ENCODE data around the gene DOHH.
"Not testable (repeated sequence)": the region's sequence is repeated elsewhere in the genome, so short reads cannot be mapped to it uniquely, and the experiment has no call there.

The DOHH gene

DNA sequence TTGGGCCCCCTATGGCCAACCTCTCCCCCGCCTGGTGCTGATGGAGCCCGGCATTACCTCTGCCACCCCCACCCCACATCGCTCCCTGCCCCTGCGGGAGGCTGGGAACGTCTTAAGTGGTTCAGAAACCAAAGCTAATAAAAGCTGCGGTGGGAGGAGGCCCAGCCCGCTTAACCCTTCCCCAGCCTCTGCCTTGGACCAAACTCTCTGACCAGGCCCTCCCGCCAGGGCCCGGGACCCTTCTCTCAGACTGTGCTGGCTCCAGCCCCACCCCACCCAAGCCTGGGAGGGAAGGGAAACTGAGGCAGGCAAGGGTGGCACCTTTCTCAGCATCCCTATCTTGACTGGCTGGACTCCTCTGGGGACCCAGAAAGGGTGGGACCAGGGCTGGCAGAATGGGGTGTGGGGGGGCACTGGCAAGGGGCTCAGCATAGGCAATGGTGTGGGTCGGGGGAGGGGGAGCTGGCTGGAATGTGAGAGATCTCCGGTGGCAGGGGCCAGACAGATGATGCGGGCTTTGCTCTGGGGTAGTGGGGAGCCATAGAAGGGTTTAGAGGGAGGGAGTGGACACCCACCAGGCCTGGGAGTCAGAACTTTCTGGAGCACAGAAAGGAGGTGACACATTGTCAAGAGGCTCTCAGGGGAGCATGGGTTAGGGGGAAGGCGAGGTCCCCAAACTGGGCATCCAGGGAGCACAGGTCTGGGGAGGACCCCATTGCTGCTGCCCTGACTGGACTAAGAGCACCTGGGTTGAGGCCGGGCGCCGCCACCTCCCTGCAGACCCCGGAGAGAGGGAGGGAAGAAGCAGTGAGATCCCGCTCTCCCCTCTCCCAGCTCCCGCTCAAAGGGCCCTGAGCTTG lies 42.0 kb downstream of the DOHH start:
- DNase-seq (ENCODE audit: low read depth), result no peak

- DNase-seq (ENCODE audit: low read depth), result no peak
Observed at GRCh38 chr19:3457528-3458228, 42.8 kb downstream of the DOHH start.

GRCh38 chr19:3456925-3457527 lies 43.4 kb downstream of the DOHH start:
- no peak for DNase-seq (ENCODE audit: low read depth)

DNA sequence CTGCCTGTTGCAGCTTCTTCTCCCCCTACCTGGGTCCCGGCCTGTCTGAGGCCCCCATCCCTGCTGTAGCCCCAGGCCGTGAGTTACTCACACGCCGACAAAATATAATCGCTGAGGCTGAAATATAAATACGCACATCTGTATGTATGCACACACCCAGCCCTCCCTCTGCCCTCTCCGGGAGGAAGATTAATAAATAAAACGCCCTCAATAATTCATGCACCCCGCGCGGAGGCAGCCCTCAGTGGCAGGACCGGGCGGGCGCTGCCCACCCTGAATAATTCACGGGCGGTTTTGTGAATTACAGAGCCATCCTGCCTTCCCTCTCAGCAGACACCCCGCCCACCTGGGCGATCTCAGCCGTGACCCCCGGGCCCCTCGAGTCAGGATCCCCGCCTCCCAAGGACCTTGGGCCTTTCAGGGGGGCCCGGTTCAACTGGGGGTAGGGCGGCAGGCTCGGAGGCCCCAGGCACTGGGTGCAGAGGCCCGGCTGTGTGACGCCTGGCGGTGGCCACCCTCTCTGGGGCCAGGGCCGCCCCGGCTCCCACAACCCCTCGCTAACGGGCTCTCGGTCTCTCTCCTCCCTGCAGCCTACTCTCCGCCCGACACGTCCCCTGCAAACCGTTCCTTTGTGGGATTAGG lies 44.4 kb downstream of the DOHH start:
- no peak for DNase-seq (ENCODE audit: low read depth)

GRCh38 chr19:3455393-3455955 lies 45.0 kb downstream of the DOHH start:
- DNase-seq (ENCODE audit: low read depth), result no peak

- DNase-seq (ENCODE audit: low read depth), result no peak
Observed at GRCh38 chr19:3454656-3455392, 45.6 kb downstream of the DOHH start.

- no peak for DNase-seq (ENCODE audit: low read depth)
Observed at GRCh38 chr19:3453840-3454239, 46.6 kb downstream of the DOHH start.

- not testable (repeated sequence) for DNase-seq (ENCODE audit: low read depth)
Observed at GRCh38 chr19:3452942-3453214, 47.6 kb downstream of the DOHH start.

GRCh38 chr19:3452171-3452941 lies 48.1 kb downstream of the DOHH start:
- no peak for DNase-seq (ENCODE audit: low read depth)

GRCh38 chr19:3451451-3451866 lies 49.0 kb downstream of the DOHH start:
- no peak for DNase-seq (ENCODE audit: low read depth)

- DNase-seq (ENCODE audit: low read depth), result peak; percentile 99
Observed at GRCh38 chr19:3450796-3451411, 49.6 kb downstream of the DOHH start.

- DNase-seq (ENCODE audit: low read depth), result no peak
Observed at GRCh38 chr19:3448616-3449334, 51.7 kb downstream of the DOHH start.

DNA sequence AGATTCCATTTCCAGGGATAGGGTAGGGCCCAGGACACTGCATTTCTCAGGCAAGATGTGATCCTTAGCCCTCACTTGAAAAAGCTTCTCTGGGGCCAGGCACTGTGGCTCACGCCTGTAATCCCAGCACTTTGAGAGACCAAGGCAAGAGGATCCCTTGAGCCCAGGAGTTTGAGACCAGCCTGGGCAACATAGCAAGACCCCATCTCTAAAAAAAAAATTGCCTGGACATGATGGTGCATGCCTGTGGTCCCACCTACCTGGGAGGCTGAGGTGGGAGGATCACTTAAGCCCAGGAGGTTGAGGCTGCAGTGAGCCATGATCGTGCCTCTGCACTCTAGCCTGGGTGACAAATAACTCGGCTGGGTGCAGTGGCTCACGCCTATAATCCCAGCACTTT lies 53.8 kb downstream of the DOHH start:
- not testable (repeated sequence) for DNase-seq (ENCODE audit: low read depth)

DNA sequence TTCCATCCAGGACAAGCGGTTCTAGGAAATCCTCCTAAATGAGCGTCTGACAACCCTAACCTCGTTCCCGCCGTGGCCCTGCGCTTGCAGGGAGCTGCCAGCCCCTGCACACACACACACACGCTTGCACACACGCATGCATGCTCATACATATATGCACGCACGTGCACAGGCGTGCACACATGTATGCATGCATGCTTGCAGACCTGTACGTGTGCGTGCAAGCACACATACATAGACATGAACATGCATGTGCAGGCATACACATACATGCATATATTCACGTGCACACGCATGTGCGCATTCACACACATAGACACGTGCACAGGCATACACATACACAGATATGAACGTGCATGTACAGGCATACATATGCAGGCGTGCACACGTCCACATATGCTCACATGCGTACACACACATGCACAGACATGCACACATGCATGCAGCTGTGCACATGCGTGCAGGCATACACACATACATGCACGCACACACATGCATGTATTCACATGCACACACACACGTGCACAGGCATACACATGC lies 55.7 kb downstream of the DOHH start:
- no peak for DNase-seq (ENCODE audit: low read depth)

GRCh38 chr19:3443840-3444694 lies 56.4 kb downstream of the DOHH start:
- no peak for DNase-seq (ENCODE audit: low read depth)

DNA sequence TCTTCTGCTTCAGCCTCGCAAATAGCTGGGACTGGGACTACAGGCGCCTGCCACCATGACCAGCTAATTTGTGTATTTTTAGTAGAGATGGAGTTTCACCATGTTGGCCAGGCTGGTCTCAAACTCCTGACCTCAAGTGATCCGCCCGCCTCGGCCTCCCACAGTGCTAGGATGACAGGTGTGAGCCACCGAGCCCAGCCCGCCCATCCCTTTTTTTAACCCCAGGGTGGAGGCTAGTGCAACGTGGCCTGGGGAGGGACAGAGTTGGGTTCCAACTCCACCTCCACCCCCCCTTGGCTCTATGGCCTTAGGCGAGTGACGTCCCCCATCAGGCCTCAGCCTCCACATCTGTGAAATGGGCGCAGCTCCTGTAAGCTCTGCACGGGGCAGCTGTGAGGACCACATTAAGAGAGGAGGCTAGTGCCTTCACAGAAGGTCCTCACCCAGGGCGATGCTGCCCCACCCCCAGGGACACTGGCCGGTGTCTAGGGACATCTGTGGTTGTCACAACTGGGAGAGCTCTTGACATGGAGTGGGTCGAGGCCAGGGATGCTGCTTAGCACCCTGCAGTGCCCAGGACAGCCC lies 57.9 kb downstream of the DOHH start:
- DNase-seq (ENCODE audit: low read depth), result no peak

DNA sequence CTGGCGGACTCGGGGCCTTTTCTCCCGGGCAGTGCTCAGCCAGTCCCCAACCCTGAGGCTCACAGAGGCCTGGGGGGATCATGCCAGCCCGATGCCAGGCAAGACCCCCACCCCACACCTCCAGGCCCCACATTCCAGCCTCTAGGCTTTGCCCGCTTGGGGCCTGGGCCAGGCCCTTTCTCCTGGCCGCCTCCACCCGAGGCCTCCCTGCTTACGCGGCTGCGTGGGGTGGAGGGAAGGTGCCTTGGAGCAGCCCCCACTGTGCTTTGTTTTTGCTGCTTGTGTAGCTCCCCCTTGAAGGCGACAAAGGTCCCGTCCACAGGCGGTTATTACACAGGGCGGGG lies 58.5 kb downstream of the DOHH start:
- no peak for DNase-seq (ENCODE audit: low read depth)

All from HS-5 (cell line).